ENCODE results near the gene USP14.
A peak's percentile ranks its signal among the peaks of the same experiment; 100 is the strongest.
"Not testable (repeated sequence)": the region's sequence is repeated elsewhere in the genome, so short reads cannot be mapped to it uniquely, and the experiment has no call there.

Gene USP14

GRCh38 chr18:158128-159036, at the start of gene USP14:
Gene USP14 (plus strand): TSS chr18:158557. CDS start chr18:158699, 142 bp downstream.
- peak; percentile 83 to 93 for DNase-seq (ENCODE audit: low read depth in 2 of 2)

- DNase-seq (ENCODE audit: low read depth in 2 of 2): not testable (repeated sequence)
These were observed 49.7 kb upstream of the USP14 start for GRCh38 chr18:108665-109063.

- DNase-seq (ENCODE audit: low read depth in 2 of 2): not testable (repeated sequence)
These were observed 49.0 kb upstream of the USP14 start for GRCh38 chr18:109130-109921.

GRCh38 chr18:109922-110261, 48.5 kb upstream of the USP14 start:
- not testable (repeated sequence) for DNase-seq (ENCODE audit: low read depth in 2 of 2)

GRCh38 chr18:110351-111201, 47.8 kb upstream of the USP14 start:
- not testable (repeated sequence) for DNase-seq (ENCODE audit: low read depth in 2 of 2)

- peak in 1 of 2 donors; percentile 55 for DNase-seq (ENCODE audit: low read depth in 2 of 2)
These were observed 46.9 kb upstream of the USP14 start for GRCh38 chr18:111306-112014.

- not testable (repeated sequence) for DNase-seq (ENCODE audit: low read depth in 2 of 2)
These were observed 46.2 kb upstream of the USP14 start for GRCh38 chr18:112015-112733.

DNA sequence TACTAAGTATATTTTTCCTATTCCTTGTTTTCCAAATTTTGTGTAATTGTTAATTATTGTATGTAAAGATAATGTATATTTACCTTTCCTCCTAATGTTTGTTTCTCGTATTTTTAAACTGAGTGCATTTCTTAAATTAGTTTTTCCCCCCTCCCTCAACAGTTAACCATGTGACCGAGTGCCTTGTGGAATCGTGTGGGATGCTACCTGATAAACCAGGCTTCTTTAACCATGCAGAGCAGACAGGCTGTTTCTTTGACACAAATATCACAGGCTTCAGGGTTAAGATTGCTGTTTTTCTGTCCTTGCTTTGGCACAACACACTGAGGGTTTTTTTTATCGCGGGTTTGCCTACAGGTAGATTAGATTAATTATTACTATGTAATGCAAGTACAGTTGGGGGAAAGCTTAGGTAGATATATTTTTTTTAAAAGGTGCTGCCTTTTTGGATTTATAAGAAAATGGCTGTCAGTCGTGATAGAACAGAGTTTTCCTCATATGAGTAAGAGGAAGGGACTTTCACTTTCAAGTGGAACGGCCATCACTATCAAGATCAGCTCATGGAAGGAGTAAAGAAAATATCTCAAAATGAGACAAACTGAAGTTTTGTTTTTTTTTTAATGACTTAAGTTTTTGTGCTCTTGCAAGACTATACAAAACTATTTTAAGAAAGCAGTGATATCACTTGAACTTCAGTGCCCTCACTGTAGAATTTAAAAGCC, 37.7 kb upstream of the USP14 start:
- DNase-seq (ENCODE audit: low read depth in 2 of 2): not testable (repeated sequence)

GRCh38 chr18:135045-135444, 23.3 kb upstream of the USP14 start:
- no peak for DNase-seq (ENCODE audit: low read depth in 2 of 2)

- DNase-seq (ENCODE audit: low read depth in 2 of 2): no peak
These were observed 21.9 kb upstream of the USP14 start for GRCh38 chr18:136433-136832.

- DNase-seq (ENCODE audit: low read depth in 2 of 2): no peak
These were observed 21.0 kb upstream of the USP14 start for GRCh38 chr18:137327-137726.

DNA sequence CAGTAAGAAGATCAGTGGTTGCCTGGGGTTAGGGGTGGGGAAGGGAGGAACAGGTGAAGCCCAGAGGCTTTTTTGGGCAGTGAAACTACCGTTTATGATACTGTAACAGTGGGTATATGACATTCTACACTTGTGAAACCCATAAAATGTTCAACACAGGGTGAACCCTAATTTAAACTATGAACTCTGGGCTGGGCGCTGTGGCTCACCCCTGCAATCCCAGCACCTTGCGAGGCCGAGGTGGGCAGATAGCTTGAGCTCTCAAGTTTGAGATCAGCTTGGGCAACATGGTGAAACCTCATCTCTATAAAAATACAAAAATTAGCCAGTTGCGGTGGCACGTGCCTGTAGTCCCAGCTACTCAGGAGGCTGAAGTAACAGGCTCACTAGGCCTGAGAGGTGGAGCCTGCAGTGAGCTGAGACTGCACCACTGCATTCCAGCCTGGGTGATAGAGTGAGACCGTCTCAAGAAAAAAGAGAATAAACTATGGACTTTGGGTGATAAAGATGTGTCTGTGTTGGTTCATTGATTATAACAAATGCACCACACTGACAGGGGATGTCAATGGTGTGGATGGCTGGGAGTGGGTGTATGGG, 17.6 kb upstream of the USP14 start:
- no peak for DNase-seq (ENCODE audit: low read depth in 2 of 2)

DNA sequence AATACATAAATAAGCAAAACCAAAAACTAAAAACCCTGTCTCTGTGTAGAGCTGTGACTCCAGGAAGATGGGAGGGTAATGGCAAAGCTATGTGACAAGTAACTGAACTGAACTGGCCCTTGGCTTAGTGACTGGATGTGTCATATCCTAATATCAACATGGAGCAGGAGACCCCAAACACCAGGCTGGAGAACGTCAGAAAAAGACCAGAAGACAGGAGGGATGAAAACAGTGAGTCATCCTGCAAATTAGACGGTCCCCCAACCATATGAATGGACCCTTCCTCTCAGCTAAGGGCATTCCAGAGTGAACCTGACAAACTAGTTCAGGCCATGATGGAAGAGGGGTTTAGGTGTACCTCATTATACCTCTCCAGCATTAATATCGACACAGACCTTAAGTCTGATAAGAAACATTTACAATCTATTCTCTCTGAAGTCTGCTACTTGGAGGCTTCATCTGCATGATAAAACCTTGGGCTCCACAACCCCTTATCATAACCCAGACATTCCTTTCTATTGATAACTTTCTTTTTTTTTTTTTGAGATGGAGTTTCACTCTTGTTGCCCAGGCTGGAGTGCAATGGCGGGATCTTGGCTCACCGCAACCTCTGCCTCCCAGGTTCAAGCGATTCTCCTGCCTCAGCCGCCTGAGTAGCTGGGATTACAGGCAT, 15.6 kb upstream of the USP14 start:
- not testable (repeated sequence) for DNase-seq (ENCODE audit: low read depth in 2 of 2)

DNA sequence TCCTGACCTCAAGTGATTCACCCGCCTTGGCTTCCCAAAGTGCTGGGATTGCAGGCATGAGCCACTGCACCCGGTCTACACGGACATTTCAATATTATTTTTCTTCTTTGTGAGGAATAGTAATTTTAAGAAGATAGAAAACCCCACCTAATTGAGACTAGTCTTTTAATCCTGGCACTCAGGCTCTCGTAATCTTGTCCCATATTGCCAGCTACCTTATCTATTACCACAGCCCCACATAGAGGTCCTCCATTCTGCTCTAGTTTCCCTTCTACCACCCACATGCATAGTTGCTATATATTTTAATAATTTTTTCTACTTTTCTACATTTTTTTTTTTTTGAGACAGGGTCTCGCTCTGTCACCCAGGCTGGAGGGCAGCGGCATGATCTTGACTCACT, 9.5 kb upstream of the USP14 start:
- DNase-seq (ENCODE audit: low read depth in 2 of 2): no peak

DNA sequence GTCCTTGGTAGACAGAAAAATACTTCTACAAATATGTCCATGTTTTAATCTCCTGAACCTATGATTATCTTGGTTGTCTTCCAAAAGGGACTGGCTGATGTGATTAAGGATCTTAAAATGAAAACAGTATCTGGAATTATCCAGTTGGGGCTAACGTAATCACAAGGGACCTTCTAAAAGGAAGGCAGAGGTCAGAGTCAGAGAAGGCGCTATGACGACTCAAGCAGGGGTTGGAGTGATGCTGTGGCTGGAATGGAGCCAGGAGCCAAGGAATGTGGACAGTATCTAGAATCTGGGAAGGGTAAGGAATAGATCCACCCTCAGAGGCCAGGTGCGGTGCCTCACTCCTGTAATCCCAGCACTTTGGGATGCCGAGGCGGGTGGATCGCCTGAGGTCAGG, 4.2 kb upstream of the USP14 start:
- no peak for DNase-seq (ENCODE audit: low read depth in 2 of 2)

GRCh38 chr18:155688-156087, 2.7 kb upstream of the USP14 start:
- DNase-seq (ENCODE audit: low read depth in 2 of 2): no peak

DNA sequence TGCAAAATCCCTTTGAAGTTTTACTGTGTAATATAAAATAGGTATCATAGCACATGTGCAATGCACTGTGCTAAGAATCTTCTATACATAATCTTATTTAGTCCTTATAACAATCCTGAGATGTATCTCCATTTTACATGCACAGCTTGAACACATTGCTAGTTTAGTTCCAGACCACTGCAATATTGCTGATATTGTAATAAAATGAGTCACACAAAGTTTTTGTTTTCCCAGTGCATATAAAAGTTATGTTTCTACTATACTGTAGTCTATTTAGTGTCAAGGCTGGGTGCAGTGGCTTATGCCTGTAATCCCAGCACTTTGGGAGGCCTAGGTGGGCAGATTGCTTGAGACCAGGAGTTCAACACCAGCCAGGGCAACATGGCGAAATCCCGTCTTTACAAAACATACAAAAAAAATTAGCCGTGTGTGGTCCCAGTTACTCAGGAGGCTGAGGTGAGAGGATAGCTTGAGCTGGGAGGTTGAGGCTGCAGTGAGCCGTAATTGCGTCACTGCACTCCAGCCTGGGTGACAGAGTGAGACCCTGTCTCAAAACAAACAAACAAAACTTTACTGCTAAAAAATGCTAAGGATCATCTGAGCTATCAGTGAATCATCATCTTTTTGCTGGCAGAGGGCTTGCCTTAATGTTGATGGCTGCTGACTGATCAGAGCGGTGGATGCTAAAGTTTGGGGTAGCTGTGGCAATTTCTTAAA, 1.7 kb upstream of the USP14 start:
- DNase-seq (ENCODE audit: low read depth in 2 of 2): no peak

- no peak for DNase-seq (ENCODE audit: low read depth in 2 of 2)
These were observed 788 bp downstream of the USP14 start for GRCh38 chr18:159037-159652.
